H9 (cell line): ENCODE measurements around the gene NINJ1. TPM values are rescaled to one million over a fixed set of nuclear protein-coding genes. Genes with fewer than 3 reads are reported as not detected.
A peak's percentile ranks its signal among the peaks of the same experiment; 100 is the strongest.

ENCODE experiments used
- DNase-seq: peaks from one replicate; pipeline ENCODE4 v3.0.0-alpha.2; 2017
- H2AFZ ChIP-seq: one replicate; pipeline ENCODE4 v1.6.1; 2013; ENCODE audit warnings: mild to moderate bottlenecking, low read length, control low read depth, moderate library complexity
- H2AK5ac ChIP-seq: 2 replicates; pipeline ENCODE4 v1.6.1; 2013; ENCODE audit warnings: low read length, control low read depth, mixed read lengths; ENCODE audit not compliant: insufficient read length
- H2BK120ac ChIP-seq: one replicate; pipeline ENCODE4 v1.6.1; 2013; ENCODE audit warnings: low read depth, mild to moderate bottlenecking, low read length, control low read depth, inconsistent platforms; ENCODE audit not compliant: poor library complexity, severe bottlenecking
- H2BK12ac ChIP-seq: 2 replicates; pipeline ENCODE4 v1.6.1; 2013; ENCODE audit warnings: low read length, control low read depth, mixed read lengths, low read depth; ENCODE audit not compliant: insufficient read length
- H2BK15ac ChIP-seq: 2 replicates; pipeline ENCODE4 v1.6.1; 2013; ENCODE audit warnings: low read depth, low read length, control low read depth
- H2BK20ac ChIP-seq: one replicate; pipeline ENCODE4 v1.6.1; 2013; ENCODE audit warnings: low read depth, mild to moderate bottlenecking, low read length, control low read depth, inconsistent platforms; ENCODE audit not compliant: poor library complexity, severe bottlenecking
- H2BK5ac ChIP-seq: 2 replicates; pipeline ENCODE4 v1.6.1; 2013; ENCODE audit warnings: low read length, control low read depth, mixed read lengths; ENCODE audit not compliant: insufficient read length
- H3K14ac ChIP-seq: 2 replicates; pipeline ENCODE4 v1.6.1; 2013; ENCODE audit warnings: low read length, control low read depth; ENCODE audit not compliant: insufficient read depth
- H3K18ac ChIP-seq: 2 replicates; pipeline ENCODE4 v1.6.1; 2013; ENCODE audit warnings: low read depth, mild to moderate bottlenecking, mixed read lengths, low read length, control low read depth; ENCODE audit not compliant: insufficient read length
- H3K23ac ChIP-seq: 2 replicates; pipeline ENCODE4 v1.6.1; 2013; ENCODE audit warnings: low read length, control low read depth, mixed read lengths, low read depth; ENCODE audit not compliant: insufficient read length
- H3K23me2 ChIP-seq: 2 replicates; pipeline ENCODE4 v1.6.1; 2013; ENCODE audit warnings: low read depth, mild to moderate bottlenecking, mixed read lengths, low read length, control low read depth; ENCODE audit not compliant: insufficient read length, poor library complexity, severe bottlenecking
- H3K27ac ChIP-seq: 2 replicates; pipeline ENCODE4 v1.5.1; 2013; ENCODE audit warnings: low read length, control low read depth, mixed read lengths, low read depth; ENCODE audit not compliant: insufficient read length
- H3K27me3 ChIP-seq: 2 replicates; pipeline ENCODE4 v1.6.1; 2013; ENCODE audit warnings: low read length, control low read depth, inconsistent platforms; ENCODE audit not compliant: insufficient read depth
- H3K4ac ChIP-seq: 2 replicates; pipeline ENCODE4 v1.6.1; 2013; ENCODE audit warnings: low read depth, mild to moderate bottlenecking, control low read depth, inconsistent platforms, low read length, moderate library complexity
- H3K4me1 ChIP-seq: 2 replicates; pipeline ENCODE4 v1.6.1; 2013; ENCODE audit warnings: low read length, control low read depth, inconsistent platforms; ENCODE audit not compliant: insufficient read depth
- H3K4me2 ChIP-seq: 2 replicates; pipeline ENCODE4 v1.6.1; 2013; ENCODE audit warnings: low read length, control low read depth, mixed read lengths; ENCODE audit not compliant: insufficient read length, insufficient read depth
- H3K56ac ChIP-seq: 2 replicates; pipeline ENCODE4 v1.6.1; 2013; ENCODE audit warnings: low read depth, mild to moderate bottlenecking, mixed read lengths, low read length, control low read depth; ENCODE audit not compliant: insufficient read length
- H3K79me1 ChIP-seq: 2 replicates; pipeline ENCODE4 v1.6.1; 2013; ENCODE audit warnings: low read depth, mild to moderate bottlenecking, moderate library complexity, low read length, control low read depth, inconsistent platforms; ENCODE audit not compliant: insufficient read depth, poor library complexity, severe bottlenecking
- H3K79me2 ChIP-seq: 2 replicates; pipeline ENCODE4 v1.6.1; 2013; ENCODE audit warnings: low read length, control low read depth, inconsistent platforms; ENCODE audit not compliant: insufficient read depth
- H3K9ac ChIP-seq: 2 replicates; pipeline ENCODE4 v1.6.1; 2013; ENCODE audit warnings: low read length, control low read depth, mixed read lengths; ENCODE audit not compliant: insufficient read length; ENCODE audit errors: extremely low read depth
- H3K9me3 ChIP-seq: one replicate; pipeline ENCODE4 v1.6.1; 2013; ENCODE audit warnings: low read depth, low read length, inconsistent platforms; ENCODE audit not compliant: control insufficient read depth
- H3T11ph ChIP-seq: one replicate; pipeline ENCODE4 v1.6.1; 2013; ENCODE audit warnings: mild to moderate bottlenecking, low read length, control low read depth, inconsistent platforms
- H4K20me1 ChIP-seq: one replicate; pipeline ENCODE4 v1.6.1; 2013; ENCODE audit not compliant: control insufficient read depth, insufficient read length, insufficient read depth
- H4K5ac ChIP-seq: 2 replicates; pipeline ENCODE4 v1.6.1; 2013; ENCODE audit warnings: low read depth, mild to moderate bottlenecking, mixed read lengths, low read length, control low read depth; ENCODE audit not compliant: insufficient read length
- H4K8ac ChIP-seq: replicated peaks from 2 replicates; pipeline ENCODE4 v1.6.1; 2013; ENCODE audit warnings: low read length, control low read depth, mixed read lengths, low read depth; ENCODE audit not compliant: insufficient read length
- H4K91ac ChIP-seq: 2 replicates; pipeline ENCODE4 v1.6.1; 2013; ENCODE audit warnings: low read depth, mild to moderate bottlenecking, moderate library complexity, mixed read lengths, low read length, control low read depth; ENCODE audit not compliant: insufficient read length
- H3K27ac Mint-ChIP-seq, 3 experiments: 2 replicates in 2 of 3; 3 replicates in 1 of 3; pipeline ENCODE4 v1.8.0; 2020 to 2021; ENCODE audit warnings: mixed read lengths in 3 of 3, mild to moderate bottlenecking in 1 of 3, moderate library complexity in 1 of 3
- H3K27me3 Mint-ChIP-seq: 2 replicates; pipeline ENCODE4 v1.8.0; 2021; ENCODE audit warnings: low read depth, mild to moderate bottlenecking, moderate library complexity, mixed read lengths
- H3K36me3 Mint-ChIP-seq, 3 experiments: 2 replicates in 2 of 3; 3 replicates in 1 of 3; pipeline ENCODE4 v1.8.0; 2020 to 2021; ENCODE audit warnings: low read depth in 3 of 3, mixed read lengths in 3 of 3; ENCODE audit not compliant: insufficient read depth in 1 of 3
- H3K4me1 Mint-ChIP-seq, 2 experiments: 2 replicates each; pipeline ENCODE4 v1.8.0; 2020; ENCODE audit warnings: mixed read lengths in 2 of 2
- H3K4me3 Mint-ChIP-seq, 2 experiments: 2 replicates in 1 of 2; 3 replicates in 1 of 2; pipeline ENCODE4 v1.8.0; 2020 to 2021; ENCODE audit warnings: mild to moderate bottlenecking in 2 of 2, mixed read lengths in 2 of 2, moderate library complexity in 1 of 2
- H3K9me3 Mint-ChIP-seq, 2 experiments: 2 replicates in 1 of 2; 3 replicates in 1 of 2; pipeline ENCODE4 v1.8.0; 2020; ENCODE audit warnings: mild to moderate bottlenecking in 2 of 2, mixed read lengths in 2 of 2, moderate library complexity in 1 of 2
- CTCF ChIP-seq: fragments of 200-600 bp; sonication (generic); conservative IDR thresholded peaks from 3 replicates; pipeline ENCODE4 v1.8.0; 2021; ENCODE audit warnings: antibody characterized with exemption, mild to moderate bottlenecking
- WGBS: extraction: QIAGEN DNeasy Blood & Tissue Kit; methylation state at CpG from one replicate; pipeline ENCODE4 v1.1.7; 2013; ENCODE audit warnings: missing lambda C conversion rate, low lambda C conversion rate, mixed read lengths; ENCODE audit not compliant: insufficient read length; ENCODE audit errors: extremely low coverage; 5-methylcytosine and 5-hydroxymethylcytosine counted together
- total RNA-seq: library from RNA; stranded (reverse); gene quantifications from 2 replicates; pipeline ENCODE4 v1.2.1, GENCODE V29; 2021

The NINJ1 gene
- total RNA-seq, 1 experiment from 2014 or later: 28.9 TPM

GRCh38 chr9:93072383-93072795 lies 61.7 kb downstream of the NINJ1 start:
- Histone ChIP-seq H2BK12ac (no peak overlapping the region), H2AFZ (no peak overlapping the region), H3K4ac (no peak overlapping the region), H3K18ac (no peak overlapping the region), H3K14ac (peak overlapping the region; percentile 19; the same call in 1 of the 2 replicates), H3K4me1 (no peaks in the 10 kb centered on the region), H3K79me2 (no peaks in the 10 kb centered on the region), H3K23ac (no peak overlapping the region), H3K23me2 (no peaks in the 10 kb centered on the region), H2BK20ac (no peak overlapping the region), H4K8ac (no peak overlapping the region), H3T11ph (no peak overlapping the region), H3K27ac (no peak overlapping the region), H4K5ac (no peak overlapping the region), H3K79me1 (no peaks in the 10 kb centered on the region), H4K91ac (no peak overlapping the region), H2AK5ac (no peak overlapping the region), H3K9me3 (no peaks in the 10 kb centered on the region), H3K9ac (no peak overlapping the region), H2BK15ac (no peak overlapping the region), H3K27me3 (no peaks in the 10 kb centered on the region), H4K20me1 (no peaks in the 10 kb centered on the region), H3K56ac (no peak overlapping the region), H2BK120ac (no peak overlapping the region), H3K4me2 (no peak overlapping the region), H2BK5ac (no peak overlapping the region)
- DNase-seq: no peak
- H3K36me3 Mint-ChIP-seq: peaks cover 0 to 2% (median 0%) of the 10 kb centered on the region in 3 experiments; a peak in 2 of 7 replicates
- peak overlapping the region in 1 of 3 experiments; percentile 84; a peak in 1 of 7 replicates for H3K27ac Mint-ChIP-seq
- no CpG with 5 or more reads among the region's 5 CpGs for WGBS
- H3K4me1 Mint-ChIP-seq: no peaks in the 10 kb centered on the region
- TF ChIP-seq CTCF: no peak
- no peaks in the 10 kb centered on the region for H3K27me3 Mint-ChIP-seq
- no peaks in the 10 kb centered on the region for H3K9me3 Mint-ChIP-seq
- no peak overlapping the region for H3K4me3 Mint-ChIP-seq

Other genes starting within 250 kb of the NINJ1 start
- 1.7 and 1.8 TPM in 2 replicates for gene FGD3, start 186.7 kb downstream of the NINJ1 start, total RNA-seq
- gene SUSD3, start 75.5 kb downstream of the NINJ1 start, total RNA-seq: 7.8 and 9.0 TPM in 2 replicates
- 21.4 and 23.6 TPM in 2 replicates for gene CARD19, start 38.0 kb downstream of the NINJ1 start, total RNA-seq
- gene WNK2, start 49.9 kb upstream of the NINJ1 start, total RNA-seq: 69.4 and 70.5 TPM in 2 replicates